Karpas-422 (cell line): Measurements from ENCODE around the gene HCFC1. TPM values are rescaled to one million over a fixed set of nuclear protein-coding genes. Genes with fewer than 3 reads are reported as not detected.

Experiments used
- DNase-seq: peaks from one replicate; pipeline ENCODE4 v3.0.0-alpha.2; 2015
- H2AFZ ChIP-seq: fragments of 200-600 bp; sonication (generic); 2 replicates; pipeline ENCODE4 v1.6.1; 2014; ENCODE audit warnings: antibody characterized with exemption, low read length, mixed read lengths
- H3K27ac ChIP-seq: fragments of 200-600 bp; sonication (generic); 2 replicates; pipeline ENCODE4 v1.5.1; 2014; ENCODE audit warnings: mild to moderate bottlenecking, low read length, moderate library complexity
- H3K27me3 ChIP-seq: fragments of 200-600 bp; sonication (generic); 2 replicates; pipeline ENCODE4 v1.6.1; 2014; ENCODE audit warnings: low read length, mixed read lengths
- H3K36me3 ChIP-seq: fragments of 200-600 bp; sonication (generic); 2 replicates; pipeline ENCODE4 v1.6.1; 2014; ENCODE audit warnings: low read length, mixed read lengths; ENCODE audit not compliant: insufficient read depth
- H3K4me1 ChIP-seq: fragments of 200-600 bp; sonication (generic); 2 replicates; pipeline ENCODE4 v1.6.1; 2014; ENCODE audit warnings: mild to moderate bottlenecking, low read length, mixed read lengths
- H3K4me2 ChIP-seq: fragments of 200-600 bp; sonication (generic); 2 replicates; pipeline ENCODE4 v1.6.1; 2014; ENCODE audit warnings: low read length, low read depth, mild to moderate bottlenecking; ENCODE audit not compliant: poor library complexity, severe bottlenecking
- H3K4me3 ChIP-seq: fragments of 200-600 bp; sonication (generic); 2 replicates; pipeline ENCODE4 v1.5.1; 2014; ENCODE audit warnings: mild to moderate bottlenecking, antibody characterized with exemption, low read length, mixed read lengths
- H3K79me2 ChIP-seq: fragments of 200-600 bp; sonication (generic); 2 replicates; pipeline ENCODE4 v1.6.1; 2014; ENCODE audit warnings: mild to moderate bottlenecking, low read length, mixed read lengths
- H3K9ac ChIP-seq: fragments of 200-600 bp; sonication (generic); 2 replicates; pipeline ENCODE4 v1.6.0; 2014; ENCODE audit warnings: low read length
- H3K9me2 ChIP-seq: fragments of 200-600 bp; sonication (generic), shearing (Covaris generic); replicated peaks from 2 replicates; pipeline ENCODE4 v1.6.0; 2014; ENCODE audit warnings: mild to moderate bottlenecking, low read length, moderate library complexity; ENCODE audit not compliant: insufficient read depth
- H3K9me3 ChIP-seq: fragments of 300-700, 200-600 bp; sonication (generic); 2 replicates; pipeline ENCODE4 v1.6.1; 2014; ENCODE audit warnings: low read length, mixed read lengths
- H4K20me1 ChIP-seq: fragments of 200-600 bp; sonication (generic); 2 replicates; pipeline ENCODE4 v1.6.1; 2014; ENCODE audit warnings: mild to moderate bottlenecking, antibody characterized with exemption, low read length, low read depth; ENCODE audit not compliant: insufficient read depth
- total RNA-seq: library from RNA; depleted of rRNA; stranded (reverse); fragments of >200 nt; shearing (Covaris generic); gene quantifications from 2 replicates; pipeline ENCODE4 v1.2.3, GENCODE V29; 2014; ENCODE audit warnings: low replicate concordance

The HCFC1 gene
- total RNA-seq, 1 experiment from 2014 or later = 16.8 TPM

- Histone ChIP-seq H3K4me2 (no peak overlapping the region), H3K4me1 (no peaks in the 10 kb centered on the region), H3K36me3 (peaks cover 3% of the 10 kb centered on the region; the same call in 1 of the 2 replicates), H3K9me3 (no peaks in the 10 kb centered on the region), H4K20me1 (peaks cover 5% of the 10 kb centered on the region; the same call in 1 of the 2 replicates), H2AFZ (no peak overlapping the region), H3K4me3 (no peak overlapping the region), H3K9me2 (no peaks in the 10 kb centered on the region), H3K27ac (no peak overlapping the region), H3K79me2 (no peaks in the 10 kb centered on the region), H3K9ac (no peak overlapping the region), H3K27me3 (no peaks in the 10 kb centered on the region)
- DNase-seq = no peak
These were observed 40.0 kb upstream of the HCFC1 start for GRCh38 chrX:154011376-154012335.

GRCh38 chrX:154010330-154011087 lies 38.9 kb upstream of the HCFC1 start:
- H3K36me3 ChIP-seq = peaks cover 3% of the 10 kb centered on the region; the same call in 1 of the 2 replicates
- no peaks in the 10 kb centered on the region for H3K4me1 ChIP-seq
- no peaks in the 10 kb centered on the region for H3K27me3 ChIP-seq
- DNase-seq = no peak
- no peak overlapping the region for H3K27ac ChIP-seq
- H3K9me2 ChIP-seq = no peaks in the 10 kb centered on the region
- H4K20me1 ChIP-seq = peaks cover 5% of the 10 kb centered on the region; the same call in 1 of the 2 replicates
- H3K4me2 ChIP-seq = no peak overlapping the region
- no peak overlapping the region for H2AFZ ChIP-seq
- H3K4me3 ChIP-seq = no peak overlapping the region
- H3K9me3 ChIP-seq = no peaks in the 10 kb centered on the region
- no peaks in the 10 kb centered on the region for H3K79me2 ChIP-seq
- H3K9ac ChIP-seq = no peak overlapping the region

GRCh38 chrX:154008521-154008920 lies 36.9 kb upstream of the HCFC1 start:
- Histone ChIP-seq H3K4me2 (no peak overlapping the region), H4K20me1 (peaks cover 5% of the 10 kb centered on the region; the same call in 1 of the 2 replicates), H3K9me3 (no peaks in the 10 kb centered on the region), H3K4me1 (no peaks in the 10 kb centered on the region), H3K9me2 (no peaks in the 10 kb centered on the region), H3K79me2 (no peaks in the 10 kb centered on the region), H3K9ac (no peak overlapping the region), H2AFZ (no peak overlapping the region), H3K36me3 (peaks cover 3% of the 10 kb centered on the region; the same call in 1 of the 2 replicates), H3K4me3 (no peak overlapping the region), H3K27me3 (no peaks in the 10 kb centered on the region), H3K27ac (no peak overlapping the region)
- DNase-seq = no peak

- Histone ChIP-seq H3K36me3 (no peaks in the 10 kb centered on the region), H3K4me1 (peaks cover 8% of the 10 kb centered on the region), H3K4me2 (no peak overlapping the region), H3K9me3 (no peaks in the 10 kb centered on the region), H2AFZ (no peak overlapping the region), H3K27ac (no peak overlapping the region), H3K9me2 (no peaks in the 10 kb centered on the region), H3K79me2 (no peaks in the 10 kb centered on the region), H3K9ac (no peak overlapping the region), H4K20me1 (no peaks in the 10 kb centered on the region), H3K27me3 (no peaks in the 10 kb centered on the region), H3K4me3 (no peak overlapping the region)
- DNase-seq = no peak
These were observed 35.3 kb upstream of the HCFC1 start for GRCh38 chrX:154006947-154007346.

- Histone ChIP-seq H4K20me1 (no peaks in the 10 kb centered on the region), H3K27ac (no peak overlapping the region), H3K4me1 (peaks cover 12% of the 10 kb centered on the region)
These were observed 32.7 kb upstream of the HCFC1 start for GRCh38 chrX:154004315-154004714.

GRCh38 chrX:154002215-154002719 lies 30.6 kb upstream of the HCFC1 start:
- Histone ChIP-seq H3K4me3 (peak overlapping the region; percentile 33; the same call in 1 of the 2 replicates), H3K9me3 (no peaks in the 10 kb centered on the region), H3K9ac (peak overlapping the region; percentile 35; the same call in 1 of the 2 replicates), H3K36me3 (no peaks in the 10 kb centered on the region), H3K9me2 (no peaks in the 10 kb centered on the region), H3K79me2 (no peaks in the 10 kb centered on the region), H3K4me2 (peak overlapping the region; percentile 38), H2AFZ (no peak overlapping the region), H3K27ac (peak overlapping the region; percentile 32), H4K20me1 (no peaks in the 10 kb centered on the region), H3K27me3 (no peaks in the 10 kb centered on the region), H3K4me1 (peaks cover 12% of the 10 kb centered on the region)
- DNase-seq = peak; percentile 71

More at GRCh38 chrX:154004315-154004714, 32.7 kb upstream of the HCFC1 start:
- no peaks in the 10 kb centered on the region for H3K9me2 ChIP-seq
- no peak overlapping the region for H2AFZ ChIP-seq
- no peaks in the 10 kb centered on the region for H3K79me2 ChIP-seq
- no peak overlapping the region for H3K4me2 ChIP-seq
- no peaks in the 10 kb centered on the region for H3K27me3 ChIP-seq
- H3K36me3 ChIP-seq = no peaks in the 10 kb centered on the region
- no peak overlapping the region for H3K9ac ChIP-seq
- H3K4me3 ChIP-seq = no peak overlapping the region
- H3K9me3 ChIP-seq = no peaks in the 10 kb centered on the region
- DNase-seq = no peak

GRCh38 chrX:154000051-154000450 lies 28.4 kb upstream of the HCFC1 start:
- Histone ChIP-seq H3K27ac (no peak overlapping the region), H3K9me2 (no peaks in the 10 kb centered on the region), H3K4me1 (peaks cover 12% of the 10 kb centered on the region), H3K4me2 (no peak overlapping the region), H3K27me3 (no peaks in the 10 kb centered on the region), H3K4me3 (no peak overlapping the region), H3K36me3 (no peaks in the 10 kb centered on the region), H4K20me1 (no peaks in the 10 kb centered on the region), H3K9ac (no peak overlapping the region), H2AFZ (no peak overlapping the region), H3K79me2 (no peaks in the 10 kb centered on the region), H3K9me3 (no peaks in the 10 kb centered on the region)
- DNase-seq = no peak
